ENCODE measurements around the gene SLC6A11. TPM values are rescaled to one million over a fixed set of nuclear protein-coding genes. Genes with fewer than 3 reads are reported as not detected.

SLC6A11 gene
- total RNA-seq, 1 donor from 2014 or later: 2.7 TPM

GRCh38 chr3:10841100-10841499, 25.1 kb downstream of the SLC6A11 start:
- H3K36me3 Mint-ChIP-seq: no peaks in the 10 kb centered on the region
- peaks cover 82% of the 10 kb centered on the region for H3K27me3 Mint-ChIP-seq (ENCODE audit: low read depth)
- H3K9me3 Mint-ChIP-seq: no peaks in the 10 kb centered on the region
- TF ChIP-seq CTCF (IDR thresholded peaks at IDR 0.05; ENCODE audit: unreplicated experiment): no peak
- H3K4me3 Mint-ChIP-seq: no peak overlapping the region
- H3K27ac Mint-ChIP-seq: no peak overlapping the region
- H3K4me1 Mint-ChIP-seq: no peaks in the 10 kb centered on the region
- no peak for DNase-seq (ENCODE audit: low spot score in 2 of 2, unreplicated experiment in 2 of 2)

GRCh38 chr3:10843378-10843777, 27.4 kb downstream of the SLC6A11 start:
- DNase-seq (ENCODE audit: low spot score in 2 of 2, unreplicated experiment in 2 of 2): no peak
- TF ChIP-seq CTCF (IDR thresholded peaks at IDR 0.05; ENCODE audit: unreplicated experiment): no peak
- no peaks in the 10 kb centered on the region for H3K36me3 Mint-ChIP-seq
- no peak overlapping the region for H3K27ac Mint-ChIP-seq
- H3K27me3 Mint-ChIP-seq (ENCODE audit: low read depth): peaks cover 85% of the 10 kb centered on the region
- no peak overlapping the region for H3K4me3 Mint-ChIP-seq
- H3K4me1 Mint-ChIP-seq: no peaks in the 10 kb centered on the region
- no peaks in the 10 kb centered on the region for H3K9me3 Mint-ChIP-seq

- H3K36me3 Mint-ChIP-seq: no peaks in the 10 kb centered on the region
- DNase-seq (ENCODE audit: low spot score in 2 of 2, unreplicated experiment in 2 of 2): no peak
- H3K4me3 Mint-ChIP-seq: no peak overlapping the region
- no peaks in the 10 kb centered on the region for H3K9me3 Mint-ChIP-seq
- peaks cover 76% of the 10 kb centered on the region for H3K27me3 Mint-ChIP-seq (ENCODE audit: low read depth)
- H3K27ac Mint-ChIP-seq: no peak overlapping the region
- TF ChIP-seq CTCF (IDR thresholded peaks at IDR 0.05; ENCODE audit: unreplicated experiment): no peak
- no peaks in the 10 kb centered on the region for H3K4me1 Mint-ChIP-seq
These were observed 29.2 kb downstream of the SLC6A11 start for GRCh38 chr3:10845001-10845761.

GRCh38 chr3:10845839-10846656, 30.0 kb downstream of the SLC6A11 start:
- TF ChIP-seq CTCF (IDR thresholded peaks at IDR 0.05; ENCODE audit: unreplicated experiment): no peak
- no peaks in the 10 kb centered on the region for H3K9me3 Mint-ChIP-seq
- H3K36me3 Mint-ChIP-seq: no peaks in the 10 kb centered on the region
- DNase-seq (ENCODE audit: low spot score in 2 of 2, unreplicated experiment in 2 of 2): no peak
- peaks cover 69% of the 10 kb centered on the region for H3K27me3 Mint-ChIP-seq (ENCODE audit: low read depth)
- H3K27ac Mint-ChIP-seq: no peak overlapping the region
- H3K4me1 Mint-ChIP-seq: no peaks in the 10 kb centered on the region
- no peak overlapping the region for H3K4me3 Mint-ChIP-seq

GRCh38 chr3:10846657-10846975, 30.6 kb downstream of the SLC6A11 start:
- no peak overlapping the region for H3K4me3 Mint-ChIP-seq
- DNase-seq (ENCODE audit: low spot score in 2 of 2, unreplicated experiment in 2 of 2): no peak
- peaks cover 67% of the 10 kb centered on the region for H3K27me3 Mint-ChIP-seq (ENCODE audit: low read depth)
- H3K9me3 Mint-ChIP-seq: no peaks in the 10 kb centered on the region
- no peaks in the 10 kb centered on the region for H3K36me3 Mint-ChIP-seq
- no peak for TF ChIP-seq CTCF (IDR thresholded peaks at IDR 0.05; ENCODE audit: unreplicated experiment)
- no peak overlapping the region for H3K27ac Mint-ChIP-seq
- H3K4me1 Mint-ChIP-seq: no peaks in the 10 kb centered on the region

All from mesothelial cell of epicardium (in vitro differentiated cells).